Spleen (tissue), 7 donors: ENCODE measurements around the gene CCDC188.

Experiments used
- POLR2A ChIP-seq, 3 donors: fragments of 450-650 bp; IDR thresholded peaks; one replicate each; pipeline ENCODE4 v1.5.1; 2017; ENCODE audit warnings: antibody characterized with exemption in 3 of 3, mild to moderate bottlenecking in 1 of 3
- TF ChIP-seq, protein P1 (sequence below), 11 experiments: fragments of 200-600 bp in 7 of 11; fragments of 450-650 bp in 4 of 11; sonication (generic) in 4 of 11; IDR thresholded peaks in 8 of 11; conservative IDR thresholded peaks in 3 of 11; 1 replicate in 7 of 11; 2 replicates in 4 of 11; pipeline versions ENCODE4 v1.4.0 to v1.8.0; 2016 to 2021; ENCODE audit warnings: antibody characterized with exemption in 11 of 11, inconsistent platforms in 4 of 11, mild to moderate bottlenecking in 1 of 11
- donor health status: DM: no; HTN: no; CAD: no; lungs with moderate emphysema.
- donor health status: DM: no; HTN: no; CAD: no.
- donor health status: DM: no; HTN: no; CAD: no.

DNA sequence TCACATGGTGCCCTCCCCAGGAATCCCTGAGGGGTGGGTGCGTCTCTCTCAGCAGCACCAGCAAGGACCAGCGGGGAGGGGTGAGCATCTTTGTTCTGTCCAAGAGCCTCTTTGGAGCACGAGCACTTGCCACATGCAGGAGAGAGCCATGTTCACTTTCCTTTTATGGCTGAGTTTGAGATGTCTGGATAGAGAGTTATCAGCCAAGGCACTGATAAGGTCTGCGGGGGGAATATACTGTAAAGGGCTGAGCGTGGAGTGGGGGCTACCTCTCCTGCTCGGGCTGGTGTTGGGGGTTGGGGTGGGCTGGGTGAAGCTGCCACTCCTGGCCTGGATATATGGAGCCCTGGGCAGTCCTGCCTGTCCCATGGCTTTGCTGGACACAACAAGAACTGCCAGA lies 34.9 kb upstream of the CCDC188 start:
- TF ChIP-seq, protein P1, sequence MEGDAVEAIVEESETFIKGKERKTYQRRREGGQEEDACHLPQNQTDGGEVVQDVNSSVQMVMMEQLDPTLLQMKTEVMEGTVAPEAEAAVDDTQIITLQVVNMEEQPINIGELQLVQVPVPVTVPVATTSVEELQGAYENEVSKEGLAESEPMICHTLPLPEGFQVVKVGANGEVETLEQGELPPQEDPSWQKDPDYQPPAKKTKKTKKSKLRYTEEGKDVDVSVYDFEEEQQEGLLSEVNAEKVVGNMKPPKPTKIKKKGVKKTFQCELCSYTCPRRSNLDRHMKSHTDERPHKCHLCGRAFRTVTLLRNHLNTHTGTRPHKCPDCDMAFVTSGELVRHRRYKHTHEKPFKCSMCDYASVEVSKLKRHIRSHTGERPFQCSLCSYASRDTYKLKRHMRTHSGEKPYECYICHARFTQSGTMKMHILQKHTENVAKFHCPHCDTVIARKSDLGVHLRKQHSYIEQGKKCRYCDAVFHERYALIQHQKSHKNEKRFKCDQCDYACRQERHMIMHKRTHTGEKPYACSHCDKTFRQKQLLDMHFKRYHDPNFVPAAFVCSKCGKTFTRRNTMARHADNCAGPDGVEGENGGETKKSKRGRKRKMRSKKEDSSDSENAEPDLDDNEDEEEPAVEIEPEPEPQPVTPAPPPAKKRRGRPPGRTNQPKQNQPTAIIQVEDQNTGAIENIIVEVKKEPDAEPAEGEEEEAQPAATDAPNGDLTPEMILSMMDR (IDR thresholded peaks at IDR 0.05 in 8 of 11, conservative IDR thresholded peaks at IDR 0.05 in 3 of 11): no peak
- no peak for TF ChIP-seq POLR2A (IDR thresholded peaks at IDR 0.05)
